RWPE2 (cell line): ENCODE data around the gene ZBTB43.
"Not testable (repeated sequence)": the region's sequence is repeated elsewhere in the genome, so short reads cannot be mapped to it uniquely, and the experiment has no call there.

Experiments
- ATAC-seq: fragments of 200-7000 bp; cut with Tn5 transposase; 3 replicates; pipeline ENCODE4 v1.9.1; 2021; ENCODE audit warnings: low read depth
- DNase-seq: peaks from one replicate; pipeline ENCODE4 v3.0.0-alpha.2; 2020; ENCODE audit warnings: low spot score
- H3K27ac ChIP-seq: fragments of 450-650 bp; 2 replicates; pipeline ENCODE4 v1.5.1; 2017; ENCODE audit warnings: mild to moderate bottlenecking; ENCODE audit not compliant: poor library complexity, severe bottlenecking
- H3K27me3 ChIP-seq: fragments of 250-450 bp; sonication (Bioruptor Pico); 2 replicates; pipeline ENCODE4 v1.5.1; 2021; ENCODE audit warnings: mild to moderate bottlenecking, moderate library complexity; ENCODE audit not compliant: insufficient read depth, poor library complexity, severe bottlenecking
- H3K36me3 ChIP-seq: fragments of 250-450 bp; sonication (Bioruptor Pico); 2 replicates; pipeline ENCODE4 v1.5.1; 2020; ENCODE audit warnings: low read depth, mild to moderate bottlenecking, moderate library complexity
- H3K4me1 ChIP-seq: fragments of 250-450 bp; sonication (Bioruptor Pico); 2 replicates; pipeline ENCODE4 v1.5.1; 2021; ENCODE audit warnings: mild to moderate bottlenecking, moderate library complexity; ENCODE audit not compliant: insufficient read depth, poor library complexity, severe bottlenecking
- H3K4me3 ChIP-seq: fragments of 250-450 bp; sonication (Bioruptor Pico); 2 replicates; pipeline ENCODE4 v1.5.1; 2021; ENCODE audit warnings: mild to moderate bottlenecking, moderate library complexity; ENCODE audit not compliant: severe bottlenecking
- H3K9me3 ChIP-seq: fragments of 250-450 bp; sonication (Bioruptor Pico); 2 replicates; pipeline ENCODE4 v1.5.1; 2021; ENCODE audit warnings: mild to moderate bottlenecking, moderate library complexity; ENCODE audit not compliant: severe bottlenecking
- TF ChIP-seq, protein P1 (sequence below): fragments of 450-650 bp; IDR thresholded peaks from one replicate; pipeline ENCODE4 v1.5.1; 2017; ENCODE audit warnings: mild to moderate bottlenecking, moderate library complexity; ENCODE audit not compliant: poor library complexity, severe bottlenecking

ZBTB43 gene

GRCh38 chr9:126782053-126782388 is 22.8 kb upstream of the ZBTB43 start:
- no peak for ATAC-seq
- TF ChIP-seq, protein P1, sequence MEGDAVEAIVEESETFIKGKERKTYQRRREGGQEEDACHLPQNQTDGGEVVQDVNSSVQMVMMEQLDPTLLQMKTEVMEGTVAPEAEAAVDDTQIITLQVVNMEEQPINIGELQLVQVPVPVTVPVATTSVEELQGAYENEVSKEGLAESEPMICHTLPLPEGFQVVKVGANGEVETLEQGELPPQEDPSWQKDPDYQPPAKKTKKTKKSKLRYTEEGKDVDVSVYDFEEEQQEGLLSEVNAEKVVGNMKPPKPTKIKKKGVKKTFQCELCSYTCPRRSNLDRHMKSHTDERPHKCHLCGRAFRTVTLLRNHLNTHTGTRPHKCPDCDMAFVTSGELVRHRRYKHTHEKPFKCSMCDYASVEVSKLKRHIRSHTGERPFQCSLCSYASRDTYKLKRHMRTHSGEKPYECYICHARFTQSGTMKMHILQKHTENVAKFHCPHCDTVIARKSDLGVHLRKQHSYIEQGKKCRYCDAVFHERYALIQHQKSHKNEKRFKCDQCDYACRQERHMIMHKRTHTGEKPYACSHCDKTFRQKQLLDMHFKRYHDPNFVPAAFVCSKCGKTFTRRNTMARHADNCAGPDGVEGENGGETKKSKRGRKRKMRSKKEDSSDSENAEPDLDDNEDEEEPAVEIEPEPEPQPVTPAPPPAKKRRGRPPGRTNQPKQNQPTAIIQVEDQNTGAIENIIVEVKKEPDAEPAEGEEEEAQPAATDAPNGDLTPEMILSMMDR, result peak; percentile 65

DNA sequence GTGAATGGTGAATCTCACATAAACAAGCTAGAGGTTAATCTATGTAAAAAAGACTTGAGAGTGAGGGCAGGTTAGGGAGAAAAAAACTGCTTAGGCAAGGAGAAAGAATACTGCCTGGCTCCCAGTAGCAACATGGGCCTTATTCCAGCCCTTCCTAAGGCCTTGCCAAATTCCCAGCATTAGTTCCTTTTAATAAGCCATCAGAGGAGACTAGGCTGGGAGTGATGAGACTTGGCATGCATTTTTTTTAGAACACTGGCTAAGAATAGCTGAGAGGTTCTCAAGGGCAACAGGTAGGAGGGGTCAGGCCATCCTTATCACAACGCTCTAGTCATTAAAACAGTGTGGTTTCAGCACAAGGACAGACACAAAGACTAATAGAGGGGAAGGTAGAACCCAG is 20.9 kb upstream of the ZBTB43 start:
- ATAC-seq, result no peak

More at GRCh38 chr9:126782053-126782388, 22.8 kb upstream of the ZBTB43 start:
- DNase-seq, result no peak
- Histone ChIP-seq H3K4me1 (no peaks in the 10 kb centered on the region), H3K4me3 (no peak overlapping the region), H3K27ac (no peak overlapping the region), H3K36me3 (no peaks in the 10 kb centered on the region), H3K9me3 (no peaks in the 10 kb centered on the region), H3K27me3 (no peaks in the 10 kb centered on the region)

DNA sequence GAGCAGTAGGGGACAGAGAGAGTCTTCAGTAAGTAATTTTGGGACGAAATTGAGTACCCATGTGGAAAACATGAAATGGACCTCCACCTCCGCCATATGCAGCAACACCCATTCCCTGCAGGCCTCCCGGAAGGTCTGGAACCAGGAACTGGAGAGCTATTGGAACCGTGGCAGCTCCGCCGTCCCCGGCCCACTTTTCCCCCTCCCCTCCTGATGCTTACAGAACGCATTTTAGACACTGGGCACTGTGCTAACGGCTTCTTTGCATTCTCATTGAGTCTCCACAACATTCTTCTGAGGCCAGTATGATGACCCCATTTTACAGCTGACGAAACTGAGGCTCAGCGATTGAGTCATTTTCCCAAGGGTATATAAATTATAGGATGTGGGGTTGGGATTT is 20.4 kb upstream of the ZBTB43 start:
- Histone ChIP-seq H3K9me3 (no peaks in the 10 kb centered on the region), H3K27ac (no peak overlapping the region), H3K27me3 (no peaks in the 10 kb centered on the region), H3K4me3 (no peak overlapping the region), H3K4me1 (peaks cover 11% of the 10 kb centered on the region), H3K36me3 (no peaks in the 10 kb centered on the region)
- ATAC-seq (no peak), DNase-seq (no peak)
- TF ChIP-seq, protein P1, result no peak

More for the DNA sequence above, 20.9 kb upstream of the ZBTB43 start:
- Histone ChIP-seq H3K9me3 (no peaks in the 10 kb centered on the region), H3K4me3 (no peak overlapping the region), H3K4me1 (peaks cover 10% of the 10 kb centered on the region), H3K36me3 (no peaks in the 10 kb centered on the region), H3K27ac (no peak overlapping the region), H3K27me3 (no peaks in the 10 kb centered on the region)
- no peak for DNase-seq
- TF ChIP-seq, protein P1, result no peak

DNA sequence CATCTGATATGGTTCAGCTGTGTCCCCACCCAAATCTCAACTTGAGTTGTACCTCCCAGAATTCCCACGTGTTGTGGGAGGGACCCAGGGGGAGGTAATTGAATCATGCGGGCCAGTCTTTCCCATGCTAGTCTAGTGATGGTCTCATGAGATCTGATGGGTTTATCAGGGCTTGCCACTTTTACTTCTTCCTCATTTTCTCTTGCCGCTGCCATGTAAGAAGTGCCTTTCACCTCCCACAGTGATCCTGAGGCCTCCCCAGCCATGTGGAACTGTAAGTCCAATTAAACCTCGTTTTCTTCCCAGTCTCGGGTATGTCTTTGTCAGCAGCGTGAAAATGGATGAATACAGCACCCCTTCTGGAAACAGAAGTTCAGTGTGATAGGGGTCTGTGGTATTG is 20.0 kb upstream of the ZBTB43 start:
- not testable (repeated sequence) for H3K9me3 ChIP-seq, H3K4me3 ChIP-seq, H3K36me3 ChIP-seq, H3K27me3 ChIP-seq, ATAC-seq, DNase-seq, H3K27ac ChIP-seq
- peaks cover 11% of the 10 kb centered on the region for H3K4me1 ChIP-seq

DNA sequence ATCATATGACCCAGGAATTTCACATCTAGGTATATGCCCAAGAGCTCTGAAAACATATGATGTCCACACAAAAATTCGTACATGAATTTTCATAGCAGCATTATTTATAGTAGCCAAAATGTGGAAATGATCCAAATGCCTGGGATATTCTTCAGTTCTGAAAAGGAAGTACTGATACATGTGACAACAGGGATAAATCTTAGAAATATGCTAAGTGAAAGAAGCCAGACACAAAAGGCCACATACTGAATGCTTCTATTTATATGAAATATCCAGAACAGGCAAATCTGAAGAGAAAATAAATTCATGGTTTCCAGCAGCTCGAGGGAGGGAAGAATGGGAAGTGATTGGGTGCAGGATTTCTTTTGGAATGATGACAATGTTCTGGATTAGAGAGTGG is 16.8 kb upstream of the ZBTB43 start:
- Histone ChIP-seq H3K4me3 (no peak overlapping the region), H3K4me1 (peaks cover 22% of the 10 kb centered on the region), H3K27me3 (no peaks in the 10 kb centered on the region), H3K9me3 (no peaks in the 10 kb centered on the region), H3K36me3 (no peaks in the 10 kb centered on the region), H3K27ac (peak overlapping the region; percentile 32)
- DNase-seq, result no peak
- ATAC-seq, result no peak
- TF ChIP-seq, protein P1, result no peak
